Femur (tissue), 1 donor: Measurements from ENCODE around the gene ZNF772.
"Not testable (repeated sequence)": the region's sequence is repeated elsewhere in the genome, so short reads cannot be mapped to it uniquely, and the experiment has no call there.

Experiments used
- DNase-seq: peaks from one replicate; pipeline ENCODE4 v3.0.0-alpha.2; 2017

ZNF772 gene

DNA sequence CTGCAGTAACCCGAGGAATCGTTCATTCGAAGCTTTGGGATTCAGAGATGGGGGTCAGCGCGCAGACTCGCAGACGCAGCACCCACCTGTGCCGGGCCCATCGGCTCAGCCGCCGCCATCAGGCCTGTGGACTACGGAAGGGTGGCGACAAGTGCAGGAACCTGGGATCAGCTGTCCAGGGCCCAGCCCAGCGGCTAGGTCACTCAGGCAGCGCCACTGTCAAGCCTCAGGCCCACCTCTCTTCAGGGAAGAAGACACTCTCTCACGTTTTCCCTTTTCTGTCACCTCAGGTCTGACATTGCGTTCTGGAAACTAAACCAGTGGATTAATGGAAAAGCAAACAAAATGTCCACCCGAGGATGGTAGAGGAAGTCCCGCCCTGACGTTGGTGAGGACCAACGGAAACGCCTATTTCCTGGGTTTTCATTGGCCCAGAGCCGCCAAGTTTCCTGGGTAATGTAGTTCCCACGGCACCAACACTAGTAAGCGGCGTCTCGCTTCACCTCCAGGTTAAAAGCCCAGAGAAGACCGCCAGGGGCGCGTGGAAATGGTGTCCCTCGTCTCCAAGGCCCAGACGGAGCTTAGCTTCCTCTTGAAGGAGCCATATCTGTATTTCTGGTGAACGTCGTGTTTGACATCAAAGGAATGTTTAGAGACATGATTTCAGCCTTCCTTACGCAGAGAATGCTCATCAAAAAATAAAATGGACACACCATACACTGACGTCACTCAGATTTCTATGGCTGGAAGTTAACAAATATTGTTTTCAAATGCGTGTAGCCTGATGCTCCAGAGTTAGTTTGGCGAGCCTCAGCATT, at the start of gene ZNF772:
Gene ZNF772, minus strand, starts transcription at position 376 of the 818 bp plus-strand sequence. Its CDS starts 257 bp downstream, at position 119.
- peak; percentile 94 for DNase-seq

DNA sequence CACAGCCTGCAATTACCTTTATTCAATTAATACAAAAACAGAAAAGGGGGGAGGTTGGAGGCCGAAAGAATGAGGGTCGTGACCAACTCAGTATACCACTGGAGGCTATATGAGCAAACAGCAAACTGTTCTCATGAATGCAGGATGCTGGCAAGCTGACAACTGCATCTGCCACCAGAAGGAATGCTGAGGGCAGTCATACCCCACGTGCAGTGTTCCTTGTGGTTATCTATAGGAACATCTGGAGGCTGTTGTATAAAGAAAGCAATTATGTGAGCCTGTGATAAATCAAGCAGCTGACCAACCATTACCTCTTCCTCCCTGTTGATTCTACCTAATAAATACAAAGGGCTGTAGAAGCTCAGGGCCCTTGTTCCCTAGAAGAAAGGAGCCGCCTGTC, 40.7 kb upstream of the ZNF772 start:
- not testable (repeated sequence) for DNase-seq

DNA sequence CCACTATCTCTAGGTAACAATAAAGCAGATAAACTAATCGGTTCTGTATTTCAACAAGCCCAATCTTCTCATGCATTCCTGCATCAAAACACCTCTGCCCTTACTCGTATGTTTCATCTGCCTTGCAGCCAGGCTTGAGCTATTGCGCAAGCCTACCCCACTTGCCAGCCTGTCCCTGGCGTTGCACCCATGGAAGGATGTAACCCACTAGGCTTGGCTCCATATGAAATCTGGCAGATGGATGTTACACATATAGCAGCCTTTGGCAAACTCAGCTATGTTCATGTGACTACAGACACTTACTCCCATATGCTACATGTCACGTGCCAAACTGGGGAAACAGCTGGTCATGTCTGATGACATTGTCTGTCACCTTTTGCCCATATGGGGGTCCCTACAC, 37.9 kb upstream of the ZNF772 start:
- DNase-seq, result no peak

DNA sequence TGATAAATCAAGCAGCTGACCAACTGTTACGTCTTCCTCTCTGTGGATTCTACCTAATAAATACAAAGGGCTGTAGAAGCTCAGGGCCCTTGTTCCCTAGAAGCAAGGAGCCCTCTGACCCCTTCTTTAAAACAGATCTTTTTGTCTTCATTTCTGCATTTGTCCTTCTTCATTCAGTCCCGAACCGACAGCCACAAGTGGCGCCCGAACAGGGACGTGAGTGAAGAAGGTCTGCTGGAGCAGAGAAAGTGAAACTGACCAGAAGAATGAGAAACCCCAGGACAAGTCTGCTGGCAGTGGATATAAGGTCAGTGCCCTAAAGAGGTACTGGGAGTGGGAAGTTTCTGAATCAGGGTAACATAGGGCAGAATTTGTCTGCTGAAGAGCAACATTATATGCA, 35.5 kb upstream of the ZNF772 start:
- no peak for DNase-seq

DNA sequence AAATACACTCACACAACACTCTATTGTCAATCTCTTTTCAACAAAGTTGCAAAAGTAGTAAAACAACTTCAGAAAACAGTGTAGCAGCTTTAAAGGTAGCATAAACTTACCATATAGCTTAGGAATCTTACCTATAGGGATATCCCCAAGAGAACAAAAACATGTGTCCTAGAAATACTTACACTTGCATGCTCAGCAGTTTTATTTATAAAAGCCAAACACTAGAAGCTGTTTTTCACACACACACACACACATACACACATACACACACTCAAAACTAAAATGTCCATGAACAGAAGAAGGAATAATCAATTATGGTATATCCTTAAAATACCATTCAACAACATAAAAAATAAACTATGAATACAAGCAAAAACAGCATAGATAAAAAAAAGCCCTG, 34.1 kb upstream of the ZNF772 start:
- no peak for DNase-seq

DNA sequence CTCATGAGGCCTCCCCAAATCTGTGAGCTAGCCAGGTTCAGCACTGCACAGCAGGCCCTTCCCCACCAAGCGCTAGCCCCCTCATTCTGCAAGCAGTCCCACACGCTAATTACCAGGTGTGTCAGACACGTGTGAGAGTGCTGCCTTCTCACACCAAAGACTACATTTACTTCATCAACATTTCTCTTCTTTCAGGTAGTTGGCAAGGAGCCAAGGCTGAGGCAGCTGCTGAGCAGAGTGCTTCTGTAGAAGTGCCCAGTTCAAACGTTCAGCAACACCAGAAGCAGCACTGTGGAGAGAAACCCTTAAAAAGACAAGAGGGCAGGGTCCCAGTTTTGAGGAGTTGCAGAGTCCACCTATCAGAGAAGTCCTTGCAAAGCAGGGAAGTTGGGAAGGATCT, 28.8 kb upstream of the ZNF772 start:
- no peak for DNase-seq

DNA sequence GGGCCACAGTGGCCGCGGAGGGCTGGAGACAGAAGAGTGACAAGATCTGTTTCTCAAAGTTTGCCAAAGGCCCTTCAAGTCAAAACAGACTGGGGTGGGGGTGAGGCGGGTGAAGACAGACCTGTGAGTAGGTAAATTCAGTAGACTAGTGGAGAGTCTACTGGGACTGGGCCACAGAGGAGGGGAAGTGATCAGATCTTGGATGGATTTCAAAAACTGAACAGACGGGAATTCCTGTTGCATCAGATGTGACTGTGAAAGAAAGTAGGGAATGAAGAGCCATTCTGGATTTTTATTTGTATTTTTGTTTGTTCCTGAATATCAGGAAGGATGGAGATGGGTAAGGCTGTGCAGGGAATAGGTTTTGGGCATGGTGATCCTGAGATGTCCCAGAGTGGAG, 23.0 kb upstream of the ZNF772 start:
- DNase-seq, result not testable (repeated sequence)

DNA sequence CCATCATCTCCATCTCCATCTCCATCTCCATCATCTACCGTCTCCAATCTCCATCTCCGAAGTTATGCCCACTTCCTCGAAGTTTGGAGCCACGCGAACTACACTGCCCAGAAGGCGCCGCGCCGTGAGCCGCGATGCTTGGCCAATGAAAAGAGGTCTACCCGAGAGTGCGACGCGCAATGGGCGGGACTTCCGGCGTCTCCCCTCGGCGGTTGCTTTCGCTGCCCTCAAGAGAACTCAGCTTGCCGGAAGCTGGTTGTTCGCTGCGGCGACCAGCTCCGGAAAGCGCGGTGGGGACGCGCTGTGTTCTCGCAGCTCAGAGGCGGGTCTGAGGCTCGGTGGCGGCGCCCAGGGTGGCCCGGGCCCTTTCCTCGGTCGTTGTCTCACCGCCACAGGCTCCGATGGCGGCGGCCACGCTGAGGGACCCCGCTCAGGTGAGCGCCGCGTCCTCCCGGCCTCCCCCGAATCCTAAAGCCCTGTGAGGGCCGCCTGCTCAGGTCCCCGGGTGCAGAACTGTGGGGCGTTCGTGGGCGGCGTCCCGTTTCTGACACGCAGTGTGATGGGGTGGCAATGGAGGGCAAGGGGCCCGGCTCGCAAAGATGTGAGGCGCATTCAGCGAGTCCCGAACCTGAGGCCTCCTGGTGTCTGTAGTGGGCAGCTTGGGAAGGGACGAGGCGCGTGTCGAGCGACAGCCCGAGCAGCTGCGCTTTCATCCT, 22.5 kb upstream of the ZNF772 start, which contains the start of gene ZNF773:
Gene ZNF773, plus strand, starts transcription at position 259 of the 716 bp plus-strand sequence. Its CDS starts 143 bp downstream, at position 402.
- DNase-seq, result peak; percentile 97

DNA sequence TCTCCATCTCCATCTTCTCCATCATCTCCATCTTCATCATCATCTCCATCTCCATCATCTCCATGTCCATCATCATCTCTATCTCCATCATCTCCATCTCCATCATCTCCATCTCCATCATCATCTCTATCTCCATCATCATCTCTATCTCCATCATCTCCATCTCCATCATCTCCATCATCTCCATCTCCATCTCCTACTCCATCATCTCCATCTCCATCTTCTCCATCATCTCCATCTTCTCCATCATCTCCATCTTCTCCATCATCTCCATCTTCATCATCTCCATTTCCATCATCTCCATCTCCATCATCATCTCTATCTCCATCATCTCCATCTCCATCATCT, 21.9 kb upstream of the ZNF772 start:
- DNase-seq, result not testable (repeated sequence)

DNA sequence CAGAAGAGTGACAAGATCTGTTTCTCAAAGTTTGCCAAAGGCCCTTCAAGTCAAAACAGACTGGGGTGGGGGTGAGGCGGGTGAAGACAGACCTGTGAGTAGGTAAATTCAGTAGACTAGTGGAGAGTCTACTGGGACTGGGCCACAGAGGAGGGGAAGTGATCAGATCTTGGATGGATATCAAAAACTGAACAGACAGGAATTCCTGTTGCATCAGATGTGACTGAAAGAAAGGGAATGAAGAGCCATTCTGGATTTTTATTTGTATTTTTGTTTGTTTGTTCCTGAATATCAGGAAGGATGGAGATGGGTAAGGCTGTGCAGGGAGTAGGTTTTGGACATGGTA, 10.9 kb upstream of the ZNF772 start:
- DNase-seq, result not testable (repeated sequence)

DNA sequence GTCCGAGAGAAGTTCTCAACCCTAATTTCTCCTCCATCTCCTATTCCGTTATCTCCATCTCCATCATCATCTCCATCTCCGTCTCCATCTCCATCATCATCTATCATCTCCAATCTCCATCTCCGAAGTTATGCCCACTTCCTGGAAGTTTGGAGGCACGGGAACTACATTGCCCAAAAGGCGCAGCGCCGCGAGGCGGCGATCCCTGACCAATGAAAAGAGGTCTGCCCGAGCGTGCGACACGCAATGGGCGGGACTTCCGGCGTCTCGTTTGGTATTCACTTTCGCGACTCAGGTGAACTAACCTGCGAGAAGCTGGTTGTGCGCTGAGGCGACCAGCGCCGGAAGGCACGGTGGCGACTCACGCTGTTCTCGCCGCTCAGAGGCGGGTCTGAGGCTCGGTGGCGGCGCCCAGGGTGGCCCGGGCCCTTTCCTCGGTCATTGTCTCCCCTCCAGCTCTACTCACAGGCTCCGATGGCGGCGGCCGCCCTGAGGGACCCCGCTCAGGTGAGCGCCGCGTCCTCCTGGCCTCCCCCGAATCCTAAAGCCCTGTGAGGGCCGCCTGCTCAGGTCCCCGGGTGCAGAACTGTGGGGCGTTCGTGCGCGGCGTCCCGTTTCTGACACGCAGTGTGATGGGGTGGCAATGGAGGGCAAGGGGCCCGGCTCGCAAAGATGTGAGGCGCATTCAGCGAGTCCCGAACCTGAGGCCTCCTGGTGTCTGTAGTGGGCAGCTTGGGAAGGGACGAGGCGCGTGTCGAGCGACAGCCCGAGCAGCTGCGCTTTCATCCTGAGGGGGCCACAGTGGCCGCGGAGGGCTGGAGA, 10.3 kb upstream of the ZNF772 start, which contains the start of gene ZNF419:
Gene ZNF419, plus strand, starts transcription at position 274 of the 822 bp plus-strand sequence. Its CDS starts 201 bp downstream, at position 475.
- peak; percentile 94 for DNase-seq

DNA sequence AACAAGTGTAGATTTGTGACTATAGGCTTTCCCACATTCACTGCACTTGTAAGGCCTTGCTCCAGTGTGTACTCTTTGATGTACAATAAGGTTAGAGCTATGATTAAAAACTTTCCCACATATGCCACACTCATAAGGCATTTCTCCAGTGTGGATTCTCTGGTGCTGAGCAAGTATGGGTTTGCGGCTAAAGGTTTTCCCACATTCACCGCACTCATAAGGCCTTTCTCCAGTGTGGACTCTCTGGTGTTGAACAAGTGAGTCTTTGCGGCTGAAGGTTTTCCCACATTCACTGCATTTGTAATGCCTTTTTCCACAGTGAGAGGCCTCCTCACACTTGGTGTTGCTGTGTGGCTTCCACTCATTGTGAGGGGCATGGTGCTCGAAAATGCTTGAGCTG, 3.7 kb downstream of the ZNF772 start:
- DNase-seq, result no peak

DNA sequence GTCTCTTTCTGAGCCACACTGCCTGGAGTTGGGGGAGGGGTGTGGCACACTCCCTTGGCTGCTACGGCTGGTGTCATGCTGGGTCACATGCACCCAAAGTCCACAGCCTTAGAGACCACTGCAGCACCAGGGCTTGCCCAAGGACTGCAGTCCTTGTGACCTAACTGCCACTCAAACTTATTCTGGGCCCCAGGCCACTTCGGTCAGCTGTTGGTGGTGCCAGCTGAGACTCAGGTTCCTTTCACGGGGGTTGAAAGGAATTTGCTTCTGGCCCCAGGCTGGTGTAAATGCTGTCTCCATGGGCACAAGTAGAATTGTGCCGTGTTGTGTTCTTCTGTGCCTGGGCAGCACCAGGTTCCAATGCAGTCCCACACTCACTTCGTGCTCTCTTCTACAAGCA, 10.9 kb downstream of the ZNF772 start:
- DNase-seq, result no peak

DNA sequence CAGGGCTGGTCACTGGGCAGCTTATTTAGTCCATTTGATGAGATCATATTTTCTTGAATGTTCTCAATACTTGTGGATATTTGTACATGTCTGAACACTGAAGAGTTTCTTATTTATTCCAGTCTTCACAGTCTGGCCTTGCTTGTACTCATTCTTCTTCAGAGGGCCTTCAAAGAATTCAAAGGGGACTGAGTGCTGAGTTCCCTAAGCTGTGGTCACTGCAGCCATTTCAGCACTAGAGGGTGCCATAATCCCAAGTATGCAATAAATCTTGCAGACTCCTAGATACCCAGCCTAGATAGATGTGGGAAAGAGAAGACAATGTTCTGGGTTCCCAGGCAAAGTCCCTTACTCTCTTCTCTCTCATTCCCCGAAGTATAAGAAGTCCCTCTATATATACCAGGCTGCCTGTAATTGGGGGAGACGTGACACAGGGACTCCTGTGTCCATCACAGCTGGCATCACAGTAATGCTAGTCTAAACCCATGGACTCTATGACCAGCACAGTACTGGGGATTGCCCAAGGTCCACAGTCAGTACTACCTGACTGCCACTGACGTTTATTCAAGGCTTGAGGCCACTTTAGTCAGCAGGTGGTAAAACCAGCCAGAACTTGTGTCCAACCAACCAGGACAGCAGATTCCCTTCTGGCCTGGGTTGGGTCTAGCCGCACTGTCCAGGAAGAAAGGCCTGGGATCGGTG, 11.5 kb downstream of the ZNF772 start:
- DNase-seq, result no peak

DNA sequence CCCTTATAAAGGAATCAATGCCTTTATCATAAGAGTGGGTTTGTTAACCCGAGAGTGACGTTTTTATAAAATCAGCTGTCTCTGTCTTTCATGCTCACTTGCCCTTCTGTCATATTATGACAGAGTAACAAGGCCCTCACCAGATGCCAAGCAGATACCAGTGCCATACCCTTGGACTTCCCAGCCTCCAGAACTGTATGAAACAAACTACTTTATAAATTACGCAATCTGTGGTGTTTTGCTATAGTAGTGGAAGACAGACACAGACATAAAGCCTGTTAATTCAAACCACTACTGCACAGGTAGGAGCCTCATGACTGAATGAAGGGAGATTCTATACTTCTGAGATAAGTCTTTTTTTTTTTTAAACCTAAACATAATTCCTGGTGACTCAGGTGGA, 25.1 kb downstream of the ZNF772 start:
- no peak for DNase-seq

DNA sequence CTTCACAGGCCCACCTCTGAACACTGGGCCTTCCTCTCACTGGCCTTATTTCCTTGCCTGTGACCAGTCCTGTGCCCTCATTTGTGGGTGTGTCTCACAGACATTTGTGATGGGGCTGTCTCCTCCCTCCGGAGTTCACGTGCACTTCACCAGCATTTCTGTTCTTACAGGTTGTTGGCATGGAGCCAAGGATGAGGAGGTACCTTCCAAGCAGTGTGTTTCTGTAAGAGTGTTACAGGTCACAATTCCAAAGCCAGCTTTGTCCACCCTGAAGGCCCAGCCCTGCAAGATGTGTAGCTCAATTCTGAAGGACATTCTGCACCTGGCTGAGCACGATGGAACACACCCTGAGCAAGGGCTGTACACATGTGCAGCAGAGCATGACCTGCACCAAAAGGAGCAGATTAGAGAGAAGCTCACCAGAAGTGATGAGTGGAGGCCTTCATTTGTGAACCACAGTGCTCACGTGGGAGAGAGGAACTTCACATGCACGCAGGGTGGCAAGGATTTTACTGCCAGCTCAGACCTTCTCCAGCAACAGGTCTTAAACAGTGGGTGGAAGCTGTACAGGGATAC, 34.2 kb downstream of the ZNF772 start:
- DNase-seq, result no peak

DNA sequence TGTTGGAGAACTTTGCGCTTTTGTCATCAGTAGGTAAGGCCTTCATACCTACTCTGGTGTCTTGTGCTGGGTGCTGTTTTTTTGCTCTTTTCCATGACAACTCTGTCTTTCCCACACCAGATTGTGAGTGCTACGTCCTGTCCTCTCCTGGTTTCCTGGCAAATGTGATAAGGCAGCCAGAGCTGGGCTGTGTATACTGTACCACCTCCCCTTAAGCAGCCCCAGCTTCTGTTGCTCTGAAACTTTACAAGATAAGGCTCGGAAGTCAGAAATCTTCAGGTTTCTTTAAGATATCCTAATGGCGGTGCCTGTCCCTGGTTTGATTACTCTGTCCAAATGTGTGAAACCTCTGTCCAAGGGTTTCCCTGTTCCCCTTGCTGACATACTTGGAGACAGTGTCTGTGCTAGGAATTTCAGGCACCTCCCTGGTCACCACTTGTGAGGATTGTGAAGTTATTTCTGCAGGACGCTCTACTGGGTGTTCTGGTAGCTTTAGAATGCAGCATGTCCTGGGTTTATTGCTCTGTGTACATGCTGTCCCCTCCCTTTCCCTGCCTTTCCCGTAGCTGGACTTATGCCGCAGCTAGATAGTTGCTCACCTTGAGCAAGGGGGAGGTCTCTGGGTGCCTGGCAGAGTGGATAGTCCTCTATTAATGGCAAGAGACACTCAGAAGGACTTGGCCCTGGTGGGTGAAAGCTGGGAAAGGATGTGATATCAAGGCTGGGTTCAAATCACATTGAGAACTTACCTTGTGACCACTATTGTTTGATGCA, 35.2 kb downstream of the ZNF772 start:
- DNase-seq, result no peak

DNA sequence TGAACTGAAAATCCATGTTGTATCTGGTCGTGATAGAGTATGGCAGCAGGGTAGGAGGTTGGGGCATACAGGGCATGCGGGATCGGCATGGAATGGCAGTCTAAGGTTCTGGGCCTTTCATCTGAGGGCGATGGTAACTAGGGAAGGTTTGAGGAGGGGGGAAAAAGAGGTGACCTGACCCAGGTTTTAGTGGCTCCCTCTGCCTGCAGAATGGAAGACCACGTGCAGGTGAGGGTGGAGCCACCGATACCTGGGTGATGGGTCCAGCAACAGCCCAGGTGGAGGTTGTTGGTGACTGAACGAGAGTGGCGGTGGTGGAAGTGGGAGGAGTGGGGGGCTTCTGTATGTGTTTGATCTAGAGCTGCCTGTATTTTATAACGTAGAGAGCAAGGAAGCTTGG, 38.4 kb downstream of the ZNF772 start:
- DNase-seq, result no peak

DNA sequence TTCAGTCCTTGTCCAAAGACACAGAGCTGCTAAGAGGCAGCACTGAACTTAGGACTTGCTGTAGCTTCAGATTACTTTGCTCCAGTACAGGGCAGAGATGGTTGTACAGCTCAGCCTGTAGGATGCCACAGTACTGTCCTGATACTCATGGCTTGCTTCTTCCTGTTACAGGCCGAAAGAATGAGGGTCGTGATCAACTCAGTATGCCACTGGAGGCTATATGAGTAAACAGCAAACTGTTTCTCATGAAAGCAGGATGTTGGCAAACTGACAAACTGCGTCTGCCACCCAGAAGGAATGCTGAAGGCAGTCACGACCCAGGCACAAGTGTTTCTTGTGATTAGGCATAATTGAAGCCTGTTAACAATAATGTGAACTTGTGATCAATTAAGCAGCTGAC, 39.4 kb downstream of the ZNF772 start:
- DNase-seq, result no peak

DNA sequence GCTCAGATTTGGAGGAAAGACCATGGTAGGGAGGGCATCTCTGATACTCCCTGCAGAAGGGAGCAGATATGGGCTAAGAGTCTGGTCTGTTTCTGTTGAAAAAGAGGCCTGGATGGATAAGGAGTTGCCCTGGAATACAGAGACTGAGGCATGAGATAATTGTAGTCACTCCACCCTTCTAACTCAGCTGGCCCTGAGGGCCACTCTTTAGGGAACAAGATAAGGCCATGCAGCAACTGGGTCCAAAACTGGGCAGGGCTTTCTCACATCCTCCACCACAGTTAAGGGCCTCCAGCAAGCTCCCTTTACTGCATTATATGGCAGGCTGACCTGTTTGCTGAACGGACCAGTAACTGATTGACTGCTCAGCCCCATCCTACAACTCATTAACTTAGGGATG, 40.9 kb downstream of the ZNF772 start:
- no peak for DNase-seq
